Endothelial cell (in vitro differentiated cells): ENCODE measurements around the gene KHK. TPM values are rescaled to one million over a fixed set of nuclear protein-coding genes. Genes with fewer than 3 reads are reported as not detected.

Source experiments
- DNase-seq: peaks from one replicate; pipeline ENCODE4 v3.0.0; 2021; ENCODE audit warnings: low spot score
- H3K27ac Mint-ChIP-seq: one replicate; pipeline ENCODE4 v1.8.0; 2021; ENCODE audit warnings: mixed read lengths, inconsistent platforms; ENCODE audit not compliant: unreplicated experiment
- H3K27me3 Mint-ChIP-seq: one replicate; pipeline ENCODE4 v1.8.0; 2021; ENCODE audit warnings: mild to moderate bottlenecking, moderate library complexity, mixed read lengths, inconsistent platforms; ENCODE audit not compliant: unreplicated experiment
- H3K36me3 Mint-ChIP-seq: one replicate; pipeline ENCODE4 v1.8.0; 2021; ENCODE audit warnings: mild to moderate bottlenecking, low read depth, mixed read lengths, inconsistent platforms; ENCODE audit not compliant: unreplicated experiment
- H3K4me1 Mint-ChIP-seq: one replicate; pipeline ENCODE4 v1.8.0; 2021; ENCODE audit warnings: mild to moderate bottlenecking, mixed read lengths, inconsistent platforms; ENCODE audit not compliant: unreplicated experiment
- H3K4me3 Mint-ChIP-seq: one replicate; pipeline ENCODE4 v1.8.0; 2021; ENCODE audit warnings: mild to moderate bottlenecking, mixed read lengths, inconsistent platforms; ENCODE audit not compliant: unreplicated experiment
- H3K9me3 Mint-ChIP-seq: one replicate; pipeline ENCODE4 v1.8.0; 2021; ENCODE audit warnings: mixed read lengths, inconsistent platforms; ENCODE audit not compliant: unreplicated experiment
- CTCF ChIP-seq: fragments of 200-600 bp; sonication (generic); IDR thresholded peaks from one replicate; pipeline ENCODE4 v1.5.0; 2021; ENCODE audit warnings: antibody characterized with exemption; ENCODE audit not compliant: unreplicated experiment
- total RNA-seq: library from RNA; stranded (reverse); fragmentation: NEBNext Ultra II Directional; extraction: Animal tissue kit (Norgen Biotek cat#: 25700); gene quantifications from one replicate; pipeline ENCODE4 v1.2.1, GENCODE V29; 2021; ENCODE audit not compliant: unreplicated experiment

The KHK gene
- total RNA-seq, 1 donor from 2014 or later = 1.4 TPM

DNA sequence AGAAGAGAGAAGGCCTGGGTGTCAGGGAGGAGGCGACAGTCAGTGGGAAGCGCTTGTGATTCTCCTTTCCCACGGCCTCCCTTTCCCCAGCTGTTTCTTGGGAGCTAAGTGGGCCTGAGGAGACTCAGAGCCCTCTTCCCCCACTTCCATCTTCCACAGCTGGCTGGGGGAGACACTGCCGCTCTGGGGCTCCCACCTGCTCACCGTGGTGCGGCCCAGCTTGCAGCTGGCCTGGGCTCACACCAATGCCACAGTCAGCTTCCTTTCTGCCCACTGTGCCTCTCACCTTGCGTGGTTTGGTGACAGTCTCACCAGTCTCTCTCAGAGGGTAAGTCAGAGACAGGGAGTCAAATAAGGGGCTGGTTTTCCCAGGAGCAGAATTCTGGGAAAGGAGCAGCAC is 46.7 kb upstream of the KHK start:
- H3K4me3 Mint-ChIP-seq = no peak overlapping the region
- H3K27me3 Mint-ChIP-seq = peaks cover 3% of the 10 kb centered on the region
- no peak for DNase-seq
- no peak for TF ChIP-seq CTCF
- peaks cover 48% of the 10 kb centered on the region for H3K36me3 Mint-ChIP-seq
- no peaks in the 10 kb centered on the region for H3K4me1 Mint-ChIP-seq
- H3K9me3 Mint-ChIP-seq = no peaks in the 10 kb centered on the region
- no peak overlapping the region for H3K27ac Mint-ChIP-seq

- Mint-ChIP-seq H3K4me1 (no peaks in the 10 kb centered on the region), H3K27ac (no peak overlapping the region), H3K4me3 (no peak overlapping the region), H3K36me3 (peaks cover 48% of the 10 kb centered on the region), H3K27me3 (peaks cover 3% of the 10 kb centered on the region), H3K9me3 (no peaks in the 10 kb centered on the region)
- DNase-seq = no peak
- TF ChIP-seq CTCF = no peak
Measured at GRCh38 chr2:27040282-27040681, 46.3 kb upstream of the KHK start.

GRCh38 chr2:27041752-27042151 is 44.8 kb upstream of the KHK start:
- H3K27ac Mint-ChIP-seq = no peak overlapping the region
- H3K27me3 Mint-ChIP-seq = peaks cover 3% of the 10 kb centered on the region
- no peak for TF ChIP-seq CTCF
- no peak overlapping the region for H3K4me3 Mint-ChIP-seq
- no peaks in the 10 kb centered on the region for H3K9me3 Mint-ChIP-seq
- peaks cover 34% of the 10 kb centered on the region for H3K36me3 Mint-ChIP-seq
- H3K4me1 Mint-ChIP-seq = no peaks in the 10 kb centered on the region
- DNase-seq = no peak

GRCh38 chr2:27042159-27042661 is 44.4 kb upstream of the KHK start:
- H3K9me3 Mint-ChIP-seq = no peaks in the 10 kb centered on the region
- H3K36me3 Mint-ChIP-seq = peaks cover 30% of the 10 kb centered on the region
- H3K27me3 Mint-ChIP-seq = peaks cover 3% of the 10 kb centered on the region
- H3K27ac Mint-ChIP-seq = no peak overlapping the region
- H3K4me3 Mint-ChIP-seq = no peak overlapping the region
- H3K4me1 Mint-ChIP-seq = no peaks in the 10 kb centered on the region
- no peak for DNase-seq
- TF ChIP-seq CTCF = no peak

- TF ChIP-seq CTCF = no peak
- H3K27ac Mint-ChIP-seq = no peak overlapping the region
- no peak overlapping the region for H3K4me3 Mint-ChIP-seq
- peaks cover 3% of the 10 kb centered on the region for H3K27me3 Mint-ChIP-seq
- DNase-seq = no peak
- peaks cover 26% of the 10 kb centered on the region for H3K36me3 Mint-ChIP-seq
- no peaks in the 10 kb centered on the region for H3K4me1 Mint-ChIP-seq
- H3K9me3 Mint-ChIP-seq = no peaks in the 10 kb centered on the region
Measured at GRCh38 chr2:27042985-27043634, 43.5 kb upstream of the KHK start.
